Activated CD8-positive, alpha-beta memory T cell treated with anti-CD3 and anti-CD28 coated beads, Interleukin-2, amount 50 U/mL, for 4 hours (primary cell): ENCODE results near the gene IL1RAP.
"Not testable (repeated sequence)": the region's sequence is repeated elsewhere in the genome, so short reads cannot be mapped to it uniquely, and the experiment has no call there.

Experiments used
- DNase-seq: peaks from one replicate; pipeline ENCODE4 v3.0.0-alpha.2; 2020

The IL1RAP gene

DNA sequence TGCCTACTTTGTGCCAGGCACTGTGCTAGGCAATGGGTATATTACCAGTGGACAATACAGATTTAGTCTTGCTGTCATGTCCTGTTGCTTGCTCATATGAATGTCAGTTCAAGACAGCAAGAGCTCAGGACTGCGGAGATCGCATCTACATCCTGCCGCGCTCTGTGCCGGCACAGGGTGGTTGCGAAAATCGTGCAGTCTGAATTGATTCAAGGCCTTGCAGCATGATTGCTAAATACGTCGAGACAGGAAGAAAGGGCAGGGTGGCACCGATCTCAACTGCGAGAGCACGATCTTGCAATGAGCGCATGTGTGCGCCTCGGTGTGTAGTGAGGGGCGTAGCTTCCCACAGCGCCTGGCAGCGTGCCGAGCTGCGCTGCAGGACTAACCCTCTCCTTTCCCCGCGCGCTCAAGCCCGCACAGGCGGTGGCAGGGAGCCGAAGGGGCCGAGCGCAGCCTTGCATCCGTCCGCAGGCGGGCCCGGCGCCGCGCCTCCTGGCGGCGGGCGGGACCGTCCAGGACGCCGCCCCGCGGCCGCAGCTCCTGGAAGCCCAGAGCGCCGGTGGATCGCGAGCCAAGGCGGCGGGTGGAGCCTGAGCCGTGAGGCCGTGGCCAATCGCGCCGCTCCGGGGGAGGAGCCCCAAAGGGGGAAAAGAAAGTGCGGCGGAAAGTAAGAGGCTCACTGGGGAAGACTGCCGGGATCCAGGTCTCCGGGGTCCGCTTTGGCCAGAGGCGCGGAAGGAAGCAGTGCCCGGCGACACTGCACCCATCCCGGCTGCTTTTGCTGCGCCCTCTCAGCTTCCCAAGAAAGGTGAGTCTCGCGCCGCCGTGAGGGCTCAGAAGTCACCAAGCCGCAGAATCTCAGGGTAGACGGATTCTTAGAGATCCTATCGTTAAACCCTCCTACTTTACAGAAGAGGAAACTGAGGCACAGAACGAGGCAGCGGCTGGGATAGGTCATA lies at the start of gene IL1RAP:
Gene IL1RAP, plus strand, starts transcription at position 677 of the 962 bp plus-strand sequence. CDS start 50,205 bp downstream, outside the sequence.
- peak; percentile 82 for DNase-seq

GRCh38 chr3:190467922-190468321 lies 46.0 kb upstream of the IL1RAP start:
- DNase-seq, result no peak

DNA sequence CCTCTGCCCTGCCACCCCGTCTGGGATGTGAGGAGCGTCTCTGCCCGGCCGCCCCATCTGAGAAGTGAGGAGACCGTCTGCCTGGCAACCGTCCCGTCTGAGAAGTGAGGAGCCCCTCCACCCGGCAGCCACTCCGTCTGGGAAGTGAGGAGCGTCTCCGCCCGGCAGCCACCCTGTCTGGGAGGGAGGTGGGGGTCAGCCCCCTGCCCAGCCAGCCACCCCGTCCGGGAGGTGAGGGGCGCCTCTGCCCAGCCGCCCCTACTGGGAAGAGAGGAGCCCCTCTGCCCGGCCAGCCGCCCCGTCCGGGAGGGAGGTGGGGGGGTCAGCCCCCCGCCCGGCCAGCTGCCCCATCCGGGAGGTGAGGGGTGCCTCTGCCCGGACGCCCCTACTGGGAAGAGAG lies 40.6 kb upstream of the IL1RAP start:
- DNase-seq, result not testable (repeated sequence)

DNA sequence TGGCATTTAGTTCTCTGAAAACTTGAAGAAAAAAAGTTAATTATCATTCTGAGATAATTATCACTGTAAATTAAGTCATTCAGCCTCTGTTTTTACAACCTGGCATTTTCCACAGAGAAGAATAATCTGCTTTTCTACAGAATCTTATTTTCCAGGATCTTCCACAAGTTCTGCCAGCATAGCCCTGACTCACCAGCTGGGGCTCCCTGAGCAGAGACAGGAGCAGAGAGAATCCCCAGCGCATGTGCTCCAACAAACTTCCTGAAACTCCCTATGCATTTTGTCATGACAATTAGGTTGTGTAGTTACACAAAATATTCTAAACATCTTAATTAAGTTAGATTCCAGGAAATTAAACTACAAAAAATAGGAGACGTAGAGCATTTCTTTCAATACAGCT lies 32.1 kb upstream of the IL1RAP start:
- DNase-seq, result no peak

DNA sequence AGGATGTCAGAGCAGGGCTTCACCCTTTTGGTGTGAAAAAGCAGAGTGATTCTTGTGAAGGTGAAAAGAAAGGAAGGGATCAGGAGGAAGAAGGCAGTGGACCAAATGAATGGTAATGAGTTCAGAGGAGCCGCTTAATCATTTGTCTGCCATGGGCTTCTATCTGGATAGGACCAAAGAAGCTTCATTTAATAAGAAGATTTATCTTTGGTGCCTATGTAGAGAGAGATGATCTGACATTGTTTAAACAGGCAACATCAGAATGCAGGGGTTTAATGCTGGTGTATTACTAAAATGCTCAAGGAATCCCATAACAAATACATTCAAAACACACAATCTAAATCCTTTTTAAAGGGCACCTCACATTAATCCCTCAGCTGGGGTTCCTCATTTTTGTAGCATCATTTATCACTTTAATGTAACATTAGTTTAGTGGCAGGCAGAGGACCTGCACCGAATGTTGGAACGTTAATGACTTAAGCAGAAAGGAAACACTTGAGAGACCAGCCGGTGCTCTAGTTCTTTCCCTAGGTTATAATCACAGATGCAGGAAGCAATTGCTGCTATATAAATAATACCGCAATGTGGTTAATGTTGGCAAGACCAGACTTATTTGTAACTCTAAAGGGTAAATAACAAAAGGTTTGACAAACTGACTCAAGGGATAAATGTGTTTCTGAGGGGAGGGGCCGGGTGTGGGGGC lies 27.9 kb upstream of the IL1RAP start:
- DNase-seq, result no peak

GRCh38 chr3:190486533-190486864 lies 27.4 kb upstream of the IL1RAP start:
- DNase-seq, result no peak

DNA sequence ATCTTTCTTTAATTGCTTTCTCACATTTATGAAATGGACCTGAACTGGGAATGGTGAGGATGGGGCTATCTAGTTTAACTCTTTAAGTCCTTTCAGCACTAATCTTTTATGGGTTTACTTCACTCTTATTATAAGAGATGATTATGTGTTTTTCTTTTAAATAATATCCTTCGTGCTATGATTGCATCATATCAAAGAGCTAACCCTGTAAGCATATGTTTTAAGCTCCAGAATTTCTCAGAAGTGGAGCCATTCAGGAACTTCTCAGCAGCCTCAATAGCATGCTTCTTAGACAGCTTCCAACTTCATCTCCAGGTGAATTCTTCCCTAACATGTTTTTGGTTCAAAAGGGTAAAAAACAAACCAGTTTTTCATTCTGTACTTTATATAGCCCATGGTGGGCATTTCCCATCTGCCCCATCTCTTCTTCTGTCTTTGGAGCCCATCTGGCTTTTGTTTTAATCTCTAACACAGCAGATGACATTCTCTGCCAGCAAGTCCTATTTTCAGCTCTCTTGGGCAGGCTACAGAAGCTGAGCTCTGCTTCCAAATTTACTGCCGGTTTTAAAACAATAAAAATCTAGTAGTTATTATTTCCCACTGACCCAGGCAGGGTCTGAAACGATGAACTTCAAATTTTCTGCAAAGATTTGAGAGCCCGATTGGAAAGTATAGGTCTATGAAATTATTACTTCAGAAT lies 26.8 kb upstream of the IL1RAP start:
- DNase-seq, result no peak

DNA sequence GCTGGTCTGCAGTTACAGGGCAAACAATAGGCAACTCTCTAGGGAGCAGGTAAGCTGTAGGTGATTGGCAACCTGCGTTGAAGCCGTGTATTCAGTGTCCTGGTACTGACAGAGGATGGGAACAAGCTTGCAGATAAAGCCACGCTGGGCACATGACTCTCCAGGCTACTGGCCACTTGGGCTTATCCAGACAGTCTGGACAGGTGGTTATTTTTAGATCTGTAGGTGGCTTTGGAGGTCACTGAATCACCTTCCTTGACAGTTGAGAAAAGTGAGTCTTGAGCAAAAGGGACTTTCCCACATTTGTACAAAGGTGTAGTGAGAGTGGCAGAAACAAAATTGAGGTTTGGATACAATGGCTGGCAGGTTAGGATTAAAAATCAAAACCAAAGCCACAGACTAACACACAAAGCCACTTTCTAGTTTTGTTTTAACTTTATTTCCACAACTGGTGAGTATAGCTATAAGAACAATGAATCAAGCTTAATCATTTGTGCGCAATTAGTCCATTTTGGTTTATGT lies 22.3 kb upstream of the IL1RAP start:
- DNase-seq, result no peak

- DNase-seq, result no peak
Measured at GRCh38 chr3:190492129-190492528, 21.8 kb upstream of the IL1RAP start.

GRCh38 chr3:190492966-190493365 lies 20.9 kb upstream of the IL1RAP start:
- no peak for DNase-seq

- no peak for DNase-seq
Measured at GRCh38 chr3:190494907-190495306, 19.0 kb upstream of the IL1RAP start.

GRCh38 chr3:190495354-190495753 lies 18.5 kb upstream of the IL1RAP start:
- no peak for DNase-seq

- no peak for DNase-seq
Measured at GRCh38 chr3:190495796-190496195, 18.1 kb upstream of the IL1RAP start.

DNA sequence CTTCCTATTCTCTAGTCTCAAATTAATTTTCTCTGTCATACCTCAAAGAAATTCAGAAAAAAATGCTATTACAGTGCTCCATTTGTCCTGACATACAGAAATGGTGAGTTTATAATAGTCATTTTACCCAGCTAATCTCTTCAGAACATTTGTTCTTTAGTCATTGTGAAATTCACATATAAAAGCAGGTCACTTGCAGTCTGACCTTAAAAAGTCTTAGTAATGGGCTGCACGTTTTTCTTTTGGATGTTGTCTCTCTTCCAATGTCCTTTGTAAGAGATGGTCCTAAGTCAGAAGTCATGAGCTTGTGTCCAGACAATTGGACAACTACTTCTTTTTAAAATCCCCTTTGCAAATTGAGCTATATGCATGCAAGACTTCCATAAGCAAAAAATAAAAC lies 17.0 kb upstream of the IL1RAP start:
- DNase-seq, result no peak

DNA sequence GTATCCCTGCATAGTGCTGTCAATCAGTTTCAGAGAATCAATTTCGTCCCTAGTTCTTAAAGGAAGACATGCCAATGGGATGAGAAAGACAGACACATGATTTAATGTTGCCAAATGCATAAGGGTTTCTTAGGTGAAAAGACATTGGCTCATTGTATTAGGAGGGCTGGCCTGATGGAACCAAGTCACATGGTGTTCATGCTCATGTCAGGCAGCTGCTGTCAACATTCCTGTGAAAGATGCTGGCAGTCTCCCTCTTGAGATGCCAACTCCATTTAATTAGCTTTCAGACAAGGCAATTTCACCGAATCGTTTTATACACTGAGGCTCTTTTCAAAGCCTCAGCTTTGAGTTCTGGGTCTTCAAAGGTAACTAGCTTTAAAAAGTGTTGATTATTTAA lies 16.1 kb upstream of the IL1RAP start:
- no peak for DNase-seq

- DNase-seq, result no peak
Measured at GRCh38 chr3:190498293-190498692, 15.6 kb upstream of the IL1RAP start.

- DNase-seq, result no peak
Measured at GRCh38 chr3:190499122-190499521, 14.8 kb upstream of the IL1RAP start.

DNA sequence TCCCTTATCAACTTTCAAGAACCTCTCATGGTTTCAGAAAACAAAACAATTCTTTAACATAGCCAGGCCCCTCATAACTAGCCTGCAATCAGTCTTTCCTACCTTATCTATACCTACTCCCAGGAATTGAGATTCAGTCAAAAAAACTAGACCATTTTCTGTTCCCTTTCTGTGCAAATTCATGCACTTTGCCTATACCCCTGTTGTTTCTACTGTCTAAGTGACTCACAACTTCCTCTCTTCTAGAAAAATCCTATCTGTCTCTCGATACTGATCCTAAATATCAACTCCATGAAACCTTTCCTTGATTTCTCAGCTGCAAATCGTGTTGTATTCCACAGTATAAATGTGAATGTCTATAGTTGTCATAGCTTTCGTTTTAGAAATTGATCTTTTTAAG lies 10.9 kb upstream of the IL1RAP start:
- DNase-seq, result no peak

GRCh38 chr3:190504354-190505125 lies 9.3 kb upstream of the IL1RAP start:
- no peak for DNase-seq

DNA sequence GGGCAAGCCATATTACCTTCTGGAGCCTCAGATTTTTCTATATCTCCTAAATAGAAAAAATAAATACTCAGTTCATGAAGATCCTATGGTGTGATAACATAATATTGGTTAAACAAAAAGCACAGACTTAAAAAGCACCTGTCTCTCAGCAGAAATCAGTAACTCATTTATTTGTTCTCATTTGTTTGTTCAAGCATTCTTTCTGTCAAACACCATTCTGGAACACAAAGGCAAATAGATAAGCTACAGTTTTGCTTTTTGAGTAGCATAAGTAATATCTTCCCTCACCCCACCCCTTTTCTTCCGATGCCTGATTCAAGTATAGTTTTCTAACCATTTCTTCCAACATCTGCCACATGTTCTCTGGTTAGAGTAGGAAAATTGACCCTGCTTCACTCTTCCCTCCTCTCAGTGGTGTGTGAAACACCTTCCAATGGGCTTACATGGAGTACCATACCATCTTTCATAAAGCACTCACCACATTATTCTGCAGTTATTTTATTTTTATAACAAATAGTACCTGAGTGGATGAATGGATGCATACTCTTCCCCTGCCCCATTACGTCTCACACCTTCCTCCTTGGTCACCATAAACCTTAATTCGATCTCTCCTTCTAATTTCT lies 8.4 kb upstream of the IL1RAP start:
- no peak for DNase-seq

DNA sequence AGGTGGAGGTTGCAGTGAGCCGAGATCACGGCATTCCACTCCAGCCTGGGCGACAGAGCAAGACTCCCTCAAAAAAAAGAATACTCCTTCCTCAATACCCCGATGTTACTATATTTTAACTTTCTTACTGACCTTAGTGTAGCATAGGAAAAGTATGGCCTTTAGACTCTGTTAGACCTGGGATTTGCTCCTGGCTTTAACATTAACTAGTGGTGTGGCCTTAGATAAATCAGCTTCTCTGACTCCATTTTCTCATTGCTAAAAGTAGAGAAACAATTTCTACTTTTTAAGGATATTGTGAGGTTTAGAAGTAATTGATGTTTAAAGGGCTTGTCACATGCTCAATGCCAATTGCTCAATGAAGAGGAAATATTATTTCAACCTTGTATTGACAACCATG lies 7.6 kb upstream of the IL1RAP start:
- no peak for DNase-seq

DNA sequence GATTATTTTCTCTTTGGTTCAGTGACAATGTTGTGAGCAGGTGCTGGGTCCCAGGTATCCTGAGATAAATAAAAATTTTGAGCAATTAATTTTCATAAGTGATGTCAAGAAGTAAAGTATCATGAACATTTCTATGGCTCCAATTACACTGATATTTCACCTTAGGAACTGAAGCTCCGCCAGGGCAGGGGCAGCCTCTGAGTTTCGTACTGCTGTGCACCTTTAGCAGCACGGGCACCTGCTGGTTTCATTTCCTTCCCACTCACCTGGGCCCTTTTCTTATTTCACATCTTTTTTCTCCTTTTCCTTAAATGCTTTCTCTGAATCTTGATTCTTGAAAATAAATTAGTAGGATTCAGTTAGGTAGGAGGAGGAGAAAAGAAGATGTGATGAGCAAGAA lies 1.2 kb upstream of the IL1RAP start:
- DNase-seq, result no peak
